A673 (cell line): ENCODE measurements around the gene ALAS2.

Experiments used
- CTCF ChIP-seq: fragments of 300-800, 200-600 bp; sonication (generic); conservative IDR thresholded peaks from 2 replicates; pipeline ENCODE4 v1.5.1; 2017; ENCODE audit warnings: low read depth, mild to moderate bottlenecking, antibody characterized with exemption, low read length, moderate library complexity, mixed read lengths
- EZH2 ChIP-seq: fragments of 200-600 bp; sonication (generic); IDR thresholded peaks from 2 replicates; pipeline ENCODE4 v1.6.1; 2017; ENCODE audit warnings: borderline replicate concordance, low read depth, mild to moderate bottlenecking, mixed read lengths, antibody characterized with exemption, low read length; ENCODE audit not compliant: poor library complexity, severe bottlenecking

GRCh38 chrX:55033429-55033828 lies 2.7 kb upstream of the ALAS2 start:
- TF ChIP-seq CTCF = no peak
- TF ChIP-seq EZH2 = no peak
